GM18870 (cell line): ENCODE measurements around the gene SALL3.

Source experiments
- ATAC-seq: cut with Tn5 transposase; IDR thresholded peaks from one replicate; pipeline ENCODE4 v1.9.1; 2021; ENCODE audit warnings: moderate library complexity; ENCODE audit not compliant: unreplicated experiment

The SALL3 gene

GRCh38 chr18:78979056-78979729 is 425 bp upstream of the SALL3 start:
- ATAC-seq, result no peak

- ATAC-seq, result no peak
Observed at GRCh38 chr18:78980279-78980771, 707 bp downstream of the SALL3 start.

- no peak for ATAC-seq
Observed at GRCh38 chr18:78980777-78981380, 1.3 kb downstream of the SALL3 start.

- no peak for ATAC-seq
Observed at GRCh38 chr18:78981394-78981831, 1.8 kb downstream of the SALL3 start.

- ATAC-seq, result no peak
Observed at GRCh38 chr18:78981989-78982620, 2.5 kb downstream of the SALL3 start.

GRCh38 chr18:78983512-78983911 is 3.9 kb downstream of the SALL3 start:
- ATAC-seq, result no peak

GRCh38 chr18:78984941-78985784 is 5.5 kb downstream of the SALL3 start:
- peak; percentile 63 for ATAC-seq

- no peak for ATAC-seq
Observed at GRCh38 chr18:78986018-78986481, 6.4 kb downstream of the SALL3 start.

GRCh38 chr18:78991446-78991845 is 11.8 kb downstream of the SALL3 start:
- no peak for ATAC-seq

GRCh38 chr18:78992041-78993011 is 12.7 kb downstream of the SALL3 start:
- ATAC-seq, result no peak

- ATAC-seq, result no peak
Observed at GRCh38 chr18:78993014-78993926, 13.7 kb downstream of the SALL3 start.

- ATAC-seq, result no peak
Observed at GRCh38 chr18:78994000-78994399, 14.4 kb downstream of the SALL3 start.

GRCh38 chr18:78994531-78994930 is 14.9 kb downstream of the SALL3 start:
- no peak for ATAC-seq

- ATAC-seq, result no peak
Observed at GRCh38 chr18:78994977-78995582, 15.5 kb downstream of the SALL3 start.

GRCh38 chr18:78995740-78996395 is 16.2 kb downstream of the SALL3 start:
- no peak for ATAC-seq

- no peak for ATAC-seq
Observed at GRCh38 chr18:78996741-78997490, 17.3 kb downstream of the SALL3 start.

GRCh38 chr18:78998371-78999071 is 18.9 kb downstream of the SALL3 start:
- no peak for ATAC-seq
